T-cell (primary cell): ENCODE measurements around the gene TPP1. TPM values are rescaled to one million over a fixed set of nuclear protein-coding genes. Genes with fewer than 3 reads are reported as not detected.

Experiments
- ATAC-seq, 4 experiments: fragments of 200-7000 bp in 3 of 4; fragments of 150-1000 bp in 1 of 4; cut with Tn5 transposase; replicated peaks in 1 of 4; 1 replicate in 3 of 4; 2 replicates in 1 of 4; pipeline ENCODE4 v1.10.0; 2021; ENCODE audit warnings: moderate library complexity in 3 of 4, mild to moderate bottlenecking in 2 of 4, moderate number of reproducible peaks in 1 of 4
- CTCF ChIA-PET, 2 donors: fragments of 300-600 bp; sonication (Branson Sonifier 250); formaldehyde crosslinking; loops; one replicate each; lab custom pipeline; 2022; ENCODE audit warnings: antibody characterized with exemption in 2 of 2; lab: Charles Lee
- POLR2A ChIA-PET, 2 donors: fragments of 300-600 bp; sonication (Branson Sonifier 250); formaldehyde crosslinking; loops; one replicate each; lab custom pipeline; 2022; ENCODE audit warnings: antibody characterized with exemption in 2 of 2; lab: Charles Lee
- DNase-seq, 35 experiments: peaks; one replicate each; pipeline versions ENCODE4 v3.0.0 to v3.0.0-alpha.2; 2013 to 2023
- H3K27ac ChIP-seq: one replicate; pipeline ENCODE4 v1.5.1; 2013; ENCODE audit warnings: low read length
- H3K27me3 ChIP-seq, 2 experiments: replicated peaks in 1 of 2; 1 replicate in 1 of 2; 2 replicates in 1 of 2; pipeline versions ENCODE4 v1.6.1 to v1.7.0; 2013; ENCODE audit warnings: low read length in 1 of 2, mixed read lengths in 1 of 2; ENCODE audit not compliant: control insufficient read depth in 2 of 2, insufficient read depth in 2 of 2; ENCODE audit errors: extremely low read depth in 1 of 2
- H3K36me3 ChIP-seq, 2 donors: 1 replicate in 1 of 2; 2 replicates in 1 of 2; pipeline versions ENCODE4 v1.6.1 to v1.7.0; 2013; ENCODE audit warnings: low read length in 1 of 2; ENCODE audit not compliant: control insufficient read depth in 2 of 2, insufficient read depth in 1 of 2; ENCODE audit errors: extremely low read depth in 1 of 2
- H3K4me1 ChIP-seq, 2 experiments: 1 replicate in 1 of 2; 2 replicates in 1 of 2; pipeline versions ENCODE4 v1.6.1 to v1.7.0; 2013; ENCODE audit warnings: low read length in 2 of 2, mixed read lengths in 1 of 2; ENCODE audit not compliant: insufficient read depth in 2 of 2, control insufficient read depth in 1 of 2; ENCODE audit errors: extremely low read depth in 1 of 2
- H3K4me3 ChIP-seq, 2 donors: 1 replicate in 1 of 2; 2 replicates in 1 of 2; pipeline versions ENCODE4 v1.5.1 to v1.7.0; 2013; ENCODE audit warnings: mild to moderate bottlenecking in 2 of 2, low read length in 1 of 2, moderate library complexity in 1 of 2; ENCODE audit not compliant: control insufficient read depth in 1 of 2; ENCODE audit errors: extremely low read depth in 1 of 2
- H3K9me3 ChIP-seq: 2 replicates; pipeline ENCODE4 v1.7.0; 2013
- H3K27ac Mint-ChIP-seq, 2 donors: one replicate each; pipeline ENCODE4 v1.8.0; 2020 to 2021; ENCODE audit warnings: mild to moderate bottlenecking in 2 of 2, mixed read lengths in 2 of 2
- H3K27me3 Mint-ChIP-seq, 2 donors: one replicate each; pipeline ENCODE4 v1.8.0; 2021 to 2022; ENCODE audit warnings: mixed read lengths in 2 of 2
- H3K36me3 Mint-ChIP-seq: one replicate; pipeline ENCODE4 v1.8.0; 2021; ENCODE audit warnings: mixed read lengths
- H3K4me1 Mint-ChIP-seq, 3 donors: one replicate each; pipeline ENCODE4 v1.8.0; 2020 to 2022; ENCODE audit warnings: mixed read lengths in 3 of 3, mild to moderate bottlenecking in 1 of 3
- H3K4me3 Mint-ChIP-seq, 3 donors: one replicate each; pipeline ENCODE4 v1.8.0; 2020 to 2022; ENCODE audit warnings: mild to moderate bottlenecking in 3 of 3, mixed read lengths in 3 of 3, moderate library complexity in 3 of 3
- H3K9me3 Mint-ChIP-seq, 3 donors: one replicate each; pipeline ENCODE4 v1.8.0; 2020 to 2022; ENCODE audit warnings: mixed read lengths in 3 of 3
- whole genome bisulfite sequencing: methylation state at CpG from one replicate; pipeline ENCODE4 v1.1.5; 2013; ENCODE audit warnings: missing lambda C conversion rate; ENCODE audit not compliant: insufficient coverage; 5-methylcytosine and 5-hydroxymethylcytosine counted together
- total RNA-seq, 35 experiments: library from RNA in 6 of 35; stranded (reverse) in 6 of 35; fragments of 120-200 nt in 1 of 35; gene quantifications; one replicate each; pipeline versions ENCODE4 v1.2.1 to v1.2.4 and lab custom pipeline; 2013 to 2026

Gene TPP1
- total RNA-seq, 5 donors from 2014 or later (not counting 1 experiment from before 2014, with no cell fraction given), result 67.4 to 168 (median 132) TPM

- Histone ChIP-seq H3K36me3 (peaks cover 0 to 5% of the 10 kb centered on the region in 2 donors), H3K27me3 (no peaks in the 10 kb centered on the region), H3K4me3 (no peak overlapping the region), H3K9me3 (no peaks in the 10 kb centered on the region), H3K4me1 (no peaks in the 10 kb centered on the region), H3K27ac (no peak overlapping the region)
- POLR2A ChIA-PET, result interaction anchor here in 1 of 2 donors (0.5 kb wide), 1 partner anchor 17 kb away, joined by 3 read pairs; no protein-coding TSS in a partner anchor
- H3K27ac Mint-ChIP-seq, result no peak overlapping the region
- no CpG with 5 or more reads among the region's 2 CpGs for WGBS
- no peaks in the 10 kb centered on the region for H3K27me3 Mint-ChIP-seq
- ATAC-seq, result no peak
- H3K36me3 Mint-ChIP-seq, result peaks cover 15% of the 10 kb centered on the region
- CTCF ChIA-PET, result no interaction called here
- peaks cover 0 to 7% (median 0%) of the 10 kb centered on the region in 3 donors for H3K4me1 Mint-ChIP-seq
- no peak overlapping the region for H3K4me3 Mint-ChIP-seq
- H3K9me3 Mint-ChIP-seq, result no peaks in the 10 kb centered on the region
- DNase-seq, result no peak
Measured at GRCh38 chr11:6572215-6572614, 47.0 kb downstream of the TPP1 start.

DNA sequence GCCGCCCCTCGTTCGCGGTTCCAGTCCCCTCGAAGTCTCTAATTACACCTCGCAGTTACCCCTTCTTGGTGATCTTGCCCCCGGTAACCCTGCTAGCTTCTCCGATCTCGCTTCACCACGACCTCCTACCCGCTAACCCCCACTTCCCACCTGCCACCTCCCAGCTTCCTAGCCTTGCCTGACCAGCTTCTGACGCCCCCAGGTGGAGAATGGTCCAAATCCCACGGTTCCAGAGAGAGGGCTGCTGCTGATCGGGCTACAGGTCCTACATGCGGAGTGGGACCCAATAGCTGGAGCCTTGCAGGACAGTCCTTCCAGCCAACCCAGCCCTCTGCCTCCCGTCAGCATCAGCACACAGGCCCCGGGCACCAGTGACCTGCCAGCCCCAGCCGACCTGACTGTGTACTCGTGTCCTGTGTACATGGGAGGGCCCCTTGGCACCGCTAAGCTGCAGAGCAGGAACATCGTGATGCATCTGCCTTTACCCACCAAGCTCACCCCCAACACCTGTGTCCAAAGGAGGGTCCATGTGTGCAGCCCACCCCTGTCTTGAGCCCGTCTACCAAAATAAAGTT, 47.7 kb downstream of the TPP1 start:
- Mint-ChIP-seq H3K27ac (no peak overlapping the region), H3K36me3 (peaks cover 18% of the 10 kb centered on the region), H3K4me3 (no peak overlapping the region), H3K4me1 (peaks cover 0 to 3% (median 0%) of the 10 kb centered on the region in 3 donors), H3K27me3 (no peaks in the 10 kb centered on the region), H3K9me3 (no peaks in the 10 kb centered on the region)
- no peaks in the 10 kb centered on the region for H3K4me1 ChIP-seq
- DNase-seq, result no peak
- ATAC-seq, result no peak
- WGBS, result 95% methylated on average over 15 of the region's 22 CpGs
- ChIA-PET POLR2A (interaction anchor here in 1 of 2 donors (0.5 kb wide), 1 partner anchor 16 kb away, joined by 3 read pairs; no protein-coding TSS in a partner anchor), CTCF (interaction anchor here in 1 of 2 donors (0.5 kb wide), 1 partner anchor 96 kb away, joined by 3 read pairs; no protein-coding TSS in a partner anchor)
- H3K9me3 ChIP-seq, result no peaks in the 10 kb centered on the region
- no peaks in the 10 kb centered on the region for H3K27me3 ChIP-seq
- H3K27ac ChIP-seq, result no peak overlapping the region
- peaks cover 0 to 5% of the 10 kb centered on the region in 2 donors for H3K36me3 ChIP-seq
- no peak overlapping the region for H3K4me3 ChIP-seq

DNA sequence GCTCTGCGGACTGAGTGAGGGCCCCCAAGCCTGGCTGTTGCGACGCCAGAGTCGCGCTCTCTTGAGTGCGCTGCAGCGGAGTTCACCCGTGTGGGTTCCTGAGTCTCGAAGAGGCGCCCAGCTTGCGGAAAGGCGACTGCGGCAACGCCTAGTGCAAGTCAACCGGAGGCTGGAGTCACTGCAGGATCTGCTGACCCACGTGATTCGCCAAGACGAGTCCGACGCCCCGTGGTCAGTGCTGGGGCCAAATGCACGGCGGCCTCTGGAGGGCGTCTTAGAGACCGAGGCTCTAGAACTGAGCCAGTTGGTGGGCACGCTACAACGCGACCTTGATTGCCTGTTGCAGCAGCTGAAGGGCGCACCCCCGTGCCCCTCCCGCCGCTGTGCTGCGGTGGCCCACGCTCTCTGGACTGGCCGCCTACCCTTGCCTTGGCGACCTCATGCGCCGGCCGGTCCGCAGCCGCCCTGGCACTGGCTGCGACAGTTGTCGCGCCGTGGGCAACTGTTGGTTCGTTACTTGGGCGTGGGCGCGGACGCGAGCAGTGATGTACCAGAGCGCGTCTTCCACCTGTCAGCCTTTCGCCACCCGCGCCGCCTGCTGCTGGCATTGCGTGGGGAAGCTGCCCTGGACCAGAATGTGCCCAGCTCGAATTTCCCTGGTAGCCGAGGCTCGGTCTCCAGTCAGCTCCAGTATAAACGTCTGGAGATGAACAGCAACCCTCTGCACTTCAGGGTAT, 48.4 kb downstream of the TPP1 start:
- ATAC-seq, result no peak
- ChIA-PET CTCF (interaction anchor here (0.6 to 1.4 kb wide), 2 partner anchors 10 to 25 kb away, joined by 3 read pairs; no protein-coding TSS in a partner anchor), POLR2A (no interaction called here)
- H3K4me1 ChIP-seq, result no peaks in the 10 kb centered on the region
- no peak overlapping the region for H3K27ac ChIP-seq
- H3K4me3 Mint-ChIP-seq, result no peak overlapping the region
- no peak for DNase-seq
- 96% methylated on average over 61 of the region's 62 CpGs for WGBS
- no peaks in the 10 kb centered on the region for H3K27me3 ChIP-seq
- H3K4me1 Mint-ChIP-seq, result no peaks in the 10 kb centered on the region
- H3K9me3 Mint-ChIP-seq, result no peaks in the 10 kb centered on the region
- no peaks in the 10 kb centered on the region for H3K27me3 Mint-ChIP-seq
- peaks cover 0 to 5% of the 10 kb centered on the region in 2 donors for H3K36me3 ChIP-seq
- H3K9me3 ChIP-seq, result no peaks in the 10 kb centered on the region
- no peak overlapping the region for H3K27ac Mint-ChIP-seq
- no peak overlapping the region for H3K4me3 ChIP-seq
- peaks cover 19% of the 10 kb centered on the region for H3K36me3 Mint-ChIP-seq

DNA sequence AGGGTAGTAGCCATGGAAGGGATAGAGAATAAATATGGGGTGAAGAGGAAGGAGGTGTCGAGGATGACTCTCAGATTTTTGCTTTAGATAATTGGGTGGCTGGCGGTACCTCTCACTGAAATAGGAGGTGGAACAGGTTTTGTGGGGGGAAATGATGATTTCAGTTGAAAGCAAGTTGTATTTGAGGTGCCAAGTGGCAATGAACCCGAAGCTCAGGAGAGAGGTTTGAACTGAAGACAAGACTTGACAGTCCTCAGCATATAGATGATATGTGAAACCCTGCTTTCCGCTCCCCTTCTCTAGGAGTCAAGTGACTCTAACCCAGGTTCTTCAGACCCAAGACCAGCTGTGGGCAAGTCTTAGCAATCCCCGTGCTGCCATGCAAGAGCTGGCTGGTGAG, 49.5 kb downstream of the TPP1 start:
- WGBS, result 93% methylated on average over 3 of the region's 5 CpGs
- ChIA-PET POLR2A (no interaction called here), CTCF (interaction anchor here in 1 of 2 donors (1.4 kb wide), 1 partner anchor 9 kb away, joined by 3 read pairs; no protein-coding TSS in a partner anchor)
- Histone ChIP-seq H3K4me3 (no peak overlapping the region), H3K36me3 (peaks cover 0 to 5% of the 10 kb centered on the region in 2 donors), H3K4me1 (no peaks in the 10 kb centered on the region), H3K27ac (no peak overlapping the region), H3K27me3 (no peaks in the 10 kb centered on the region), H3K9me3 (no peaks in the 10 kb centered on the region)
- Mint-ChIP-seq H3K4me1 (no peaks in the 10 kb centered on the region), H3K9me3 (no peaks in the 10 kb centered on the region), H3K36me3 (peaks cover 25% of the 10 kb centered on the region), H3K4me3 (no peak overlapping the region), H3K27me3 (no peaks in the 10 kb centered on the region), H3K27ac (no peak overlapping the region)
- DNase-seq, result no peak
- no peak for ATAC-seq

DNA sequence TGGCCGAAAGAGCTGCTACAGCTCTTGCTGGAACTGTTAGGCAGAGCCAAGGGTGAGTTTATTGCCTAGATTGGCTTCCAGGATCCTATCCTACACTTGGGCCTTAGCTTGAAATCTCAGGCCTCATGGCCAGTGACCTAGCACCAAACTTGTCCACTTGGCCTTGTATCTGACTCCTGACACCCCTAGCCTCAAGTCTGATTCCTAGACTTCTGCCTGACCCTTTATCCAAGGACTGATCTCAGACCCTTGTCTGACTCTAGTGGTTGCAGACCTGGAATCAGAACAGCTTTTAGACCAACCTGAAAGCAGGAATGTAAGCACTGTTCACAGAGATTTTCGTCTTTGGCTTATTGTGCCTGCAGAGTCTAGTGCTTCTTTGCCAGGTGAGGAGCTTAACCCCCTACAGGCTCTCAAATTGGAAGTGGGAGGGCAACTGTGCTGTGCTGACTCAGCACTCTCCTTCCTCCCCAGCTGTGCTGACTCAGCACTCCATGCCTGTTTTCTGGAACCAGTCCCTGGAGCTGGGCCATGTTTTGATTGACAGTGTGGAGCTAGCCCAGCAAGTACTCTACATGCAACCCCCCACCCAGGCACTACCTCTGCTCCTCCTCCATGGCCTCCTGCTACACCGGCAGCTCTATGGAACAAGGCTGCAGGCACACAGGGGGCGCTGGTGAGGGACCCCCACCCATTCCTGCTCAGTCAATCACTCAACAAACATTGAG, 50.9 kb downstream of the TPP1 start:
- H3K9me3 Mint-ChIP-seq, result no peaks in the 10 kb centered on the region
- no peaks in the 10 kb centered on the region for H3K9me3 ChIP-seq
- POLR2A ChIA-PET, result no interaction called here
- DNase-seq (no peak), ATAC-seq (no peak)
- no peaks in the 10 kb centered on the region for H3K27me3 ChIP-seq
- no peak overlapping the region for H3K27ac Mint-ChIP-seq
- CTCF ChIA-PET, result no interaction called here
- WGBS, result 100% methylated on average over 2 of the region's 4 CpGs
- H3K4me1 Mint-ChIP-seq, result no peaks in the 10 kb centered on the region
- no peaks in the 10 kb centered on the region for H3K4me1 ChIP-seq
- H3K27ac ChIP-seq, result no peak overlapping the region
- H3K27me3 Mint-ChIP-seq, result no peaks in the 10 kb centered on the region
- H3K36me3 Mint-ChIP-seq, result peaks cover 28% of the 10 kb centered on the region
- no peak overlapping the region for H3K4me3 ChIP-seq
- no peak overlapping the region for H3K4me3 Mint-ChIP-seq
- peaks cover 0 to 13% of the 10 kb centered on the region in 2 donors for H3K36me3 ChIP-seq

DNA sequence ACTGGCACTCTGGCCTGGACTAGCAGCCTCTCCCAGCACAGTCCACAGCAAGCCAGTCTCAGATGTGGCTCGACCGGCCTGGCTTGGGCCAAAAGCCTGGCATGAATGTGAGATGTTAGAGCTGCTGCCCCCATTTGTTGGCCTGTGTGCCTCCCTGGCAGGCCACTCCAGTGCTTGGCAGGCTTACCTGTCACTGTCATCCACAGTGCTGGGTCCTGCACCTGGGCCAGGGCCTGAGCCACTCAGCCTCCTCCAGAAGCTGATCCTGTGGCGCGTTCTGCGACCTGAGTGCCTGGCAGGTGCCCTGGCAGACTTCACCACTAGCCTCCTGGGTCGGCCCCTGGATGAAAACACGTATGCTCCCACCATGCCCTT, 51.9 kb downstream of the TPP1 start:
- no peak overlapping the region for H3K27ac Mint-ChIP-seq
- 99% methylated on average over 7 of the region's 7 CpGs for WGBS
- Histone ChIP-seq H3K36me3 (peaks cover 0 to 13% of the 10 kb centered on the region in 2 donors), H3K4me1 (no peaks in the 10 kb centered on the region), H3K9me3 (no peaks in the 10 kb centered on the region), H3K4me3 (no peak overlapping the region), H3K27ac (no peak overlapping the region), H3K27me3 (no peaks in the 10 kb centered on the region)
- H3K36me3 Mint-ChIP-seq, result peaks cover 29% of the 10 kb centered on the region
- POLR2A ChIA-PET, result no interaction called here
- ATAC-seq, result no peak
- CTCF ChIA-PET, result no interaction called here
- no peak overlapping the region for H3K4me3 Mint-ChIP-seq
- H3K27me3 Mint-ChIP-seq, result no peaks in the 10 kb centered on the region
- no peaks in the 10 kb centered on the region for H3K9me3 Mint-ChIP-seq
- H3K4me1 Mint-ChIP-seq, result peaks cover 0 to 2% (median 0%) of the 10 kb centered on the region in 3 donors
- no peak for DNase-seq
